Activated CD4-positive, alpha-beta T cell treated with anti-CD3 and anti-CD28 coated beads for 36 hours (primary cell): Measurements from ENCODE around the gene GPR42. TPM values are rescaled to one million over a fixed set of nuclear protein-coding genes. Genes with fewer than 3 reads are reported as not detected.
"Not testable (repeated sequence)": the region's sequence is repeated elsewhere in the genome, so short reads cannot be mapped to it uniquely, and the experiment has no call there.

ENCODE experiments used
- ATAC-seq: fragments of 200-7000 bp; cut with Tn5 transposase; one replicate; pipeline ENCODE4 v1.10.0; 2021; ENCODE audit warnings: mild to moderate bottlenecking, moderate library complexity
- CTCF ChIA-PET: fragments of 350-600 bp; sonication (Branson Sonifier 250); formaldehyde crosslinking; loops from one replicate; lab custom pipeline; 2021; ENCODE audit warnings: antibody characterized with exemption; lab: Charles Lee
- POLR2A ChIA-PET: fragments of 350-600 bp; sonication (Branson Sonifier 250); formaldehyde crosslinking; loops from one replicate; lab custom pipeline; 2021; ENCODE audit warnings: antibody characterized with exemption, inconsistent platforms; lab: Charles Lee
- DNase-seq: peaks from one replicate; pipeline ENCODE4 v3.0.0-alpha.2; 2020
- H3K27ac Mint-ChIP-seq: one replicate; pipeline ENCODE4 v1.8.0; 2021; ENCODE audit warnings: mixed read lengths
- H3K27me3 Mint-ChIP-seq: one replicate; pipeline ENCODE4 v1.8.0; 2021; ENCODE audit warnings: mixed read lengths
- H3K36me3 Mint-ChIP-seq: one replicate; pipeline ENCODE4 v1.8.0; 2021; ENCODE audit warnings: low read depth, mixed read lengths
- H3K4me1 Mint-ChIP-seq: one replicate; pipeline ENCODE4 v1.8.0; 2021; ENCODE audit warnings: mixed read lengths
- H3K4me3 Mint-ChIP-seq: one replicate; pipeline ENCODE4 v1.8.0; 2021; ENCODE audit warnings: mild to moderate bottlenecking, moderate library complexity, mixed read lengths
- H3K9me3 Mint-ChIP-seq: one replicate; pipeline ENCODE4 v1.8.0; 2021; ENCODE audit warnings: low read depth, mixed read lengths
- intact Hi-C, 2 experiments: fragments of 100-400 bp; cut with DNase I in 1 of 2; cut with micrococcal nuclease in 1 of 2; formaldehyde crosslinking; loops; one replicate each; pipeline versions ENCODE4 v1.14.2 to v1.15.1; 2022 to 2024; cut with DNase I, micrococcal nuclease
- total RNA-seq, 2 experiments: library from RNA; stranded (reverse); gene quantifications; one replicate each; pipeline ENCODE4 v1.2.3, GENCODE V29; 2021

The GPR42 gene
- total RNA-seq, 2 experiments from 2014 or later: 0.54 to 1.1 TPM

GRCh38 chr19:35355791-35356460 lies 14.9 kb upstream of the GPR42 start:
- peaks cover 3% of the 10 kb centered on the region for H3K27me3 Mint-ChIP-seq
- H3K4me1 Mint-ChIP-seq: peaks cover 18% of the 10 kb centered on the region
- DNase-seq: no peak
- intact Hi-C loops: no loop called here
- H3K36me3 Mint-ChIP-seq: no peaks in the 10 kb centered on the region
- no peak overlapping the region for H3K27ac Mint-ChIP-seq
- no peak overlapping the region for H3K4me3 Mint-ChIP-seq
- POLR2A ChIA-PET: interaction anchor here (0.6 kb wide), 1 partner anchor 35 kb away, joined by 6 read pairs; no protein-coding TSS in a partner anchor
- CTCF ChIA-PET: interaction anchor here (0.6 to 4.5 kb wide), 6 partner anchors 43 to 140 kb away, joined by 3 to 54 read pairs (median 4); no protein-coding TSS in a partner anchor
- H3K9me3 Mint-ChIP-seq: no peaks in the 10 kb centered on the region
- ATAC-seq: no peak

GRCh38 chr19:35357867-35358573 lies 12.8 kb upstream of the GPR42 start, which contains the start of gene FFAR3:
Gene FFAR3, plus strand, starts transcription at chr19:35358460. Its CDS starts 431 bp downstream, at chr19:35358891.
- H3K27ac Mint-ChIP-seq: peak within 1 kb of the TSS; percentile 82
- intact Hi-C loops: no loop called here
- peaks cover 13% of the 10 kb centered on the region for H3K4me1 Mint-ChIP-seq
- H3K27me3 Mint-ChIP-seq: peaks cover 10% of the 10 kb centered on the region
- peak within 1 kb of the TSS; percentile 50 for H3K4me3 Mint-ChIP-seq
- ChIA-PET POLR2A (no interaction called here), CTCF (interaction anchor here (0.6 to 1.5 kb wide), 8 partner anchors 10 to 229 kb away, joined by 3 to 6 read pairs (median 3); partner anchors contain the start of gene FFAR1)
- DNase-seq (peak; percentile 29), ATAC-seq (peak; percentile 53)
- no peaks in the 10 kb centered on the region for H3K9me3 Mint-ChIP-seq
- H3K36me3 Mint-ChIP-seq: no peaks in the 10 kb centered on the region

- ATAC-seq: not testable (repeated sequence)
Observed at GRCh38 chr19:35358834-35359233, 12.0 kb upstream of the GPR42 start.

DNA sequence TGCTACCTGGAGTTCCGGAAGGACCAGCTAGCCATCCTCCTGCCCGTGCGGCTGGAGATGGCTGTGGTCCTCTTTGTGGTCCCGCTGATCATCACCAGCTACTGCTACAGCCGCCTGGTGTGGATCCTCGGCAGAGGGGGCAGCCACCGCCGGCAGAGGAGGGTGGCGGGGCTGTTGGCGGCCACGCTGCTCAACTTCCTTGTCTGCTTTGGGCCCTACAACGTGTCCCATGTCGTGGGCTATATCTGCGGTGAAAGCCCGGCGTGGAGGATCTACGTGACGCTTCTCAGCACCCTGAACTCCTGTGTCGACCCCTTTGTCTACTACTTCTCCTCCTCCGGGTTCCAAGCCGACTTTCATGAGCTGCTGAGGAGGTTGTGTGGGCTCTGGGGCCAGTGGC lies 11.5 kb upstream of the GPR42 start:
- H3K4me3 Mint-ChIP-seq, POLR2A ChIA-PET, H3K9me3 Mint-ChIP-seq, H3K27ac Mint-ChIP-seq, H3K36me3 Mint-ChIP-seq, CTCF ChIA-PET, intact Hi-C loops, DNase-seq, ATAC-seq: not testable (repeated sequence)
- peaks cover 13% of the 10 kb centered on the region for H3K4me1 Mint-ChIP-seq
- peaks cover 10% of the 10 kb centered on the region for H3K27me3 Mint-ChIP-seq

More at GRCh38 chr19:35358834-35359233, 12.0 kb upstream of the GPR42 start:
- intact Hi-C loops, H3K36me3 Mint-ChIP-seq, H3K9me3 Mint-ChIP-seq, H3K27ac Mint-ChIP-seq, H3K4me3 Mint-ChIP-seq, DNase-seq, POLR2A ChIA-PET: not testable (repeated sequence)
- Mint-ChIP-seq H3K4me1 (peaks cover 13% of the 10 kb centered on the region), H3K27me3 (peaks cover 10% of the 10 kb centered on the region)
- CTCF ChIA-PET: interaction anchor here (1.3 to 1.5 kb wide), 2 partner anchors 11 to 99 kb away, joined by 3 to 6 read pairs; partner anchors contain the start of gene FFAR1

GRCh38 chr19:35360081-35360480 lies 10.8 kb upstream of the GPR42 start:
- CTCF ChIA-PET, H3K27ac Mint-ChIP-seq, DNase-seq, H3K36me3 Mint-ChIP-seq, ATAC-seq, H3K4me3 Mint-ChIP-seq, intact Hi-C loops, H3K9me3 Mint-ChIP-seq, POLR2A ChIA-PET: not testable (repeated sequence)
- peaks cover 13% of the 10 kb centered on the region for H3K4me1 Mint-ChIP-seq
- H3K27me3 Mint-ChIP-seq: peaks cover 12% of the 10 kb centered on the region

- no peaks in the 10 kb centered on the region for H3K9me3 Mint-ChIP-seq
- POLR2A ChIA-PET: no interaction called here
- peaks cover 12% of the 10 kb centered on the region for H3K27me3 Mint-ChIP-seq
Observed at GRCh38 chr19:35360880-35361420, 9.9 kb upstream of the GPR42 start.

DNA sequence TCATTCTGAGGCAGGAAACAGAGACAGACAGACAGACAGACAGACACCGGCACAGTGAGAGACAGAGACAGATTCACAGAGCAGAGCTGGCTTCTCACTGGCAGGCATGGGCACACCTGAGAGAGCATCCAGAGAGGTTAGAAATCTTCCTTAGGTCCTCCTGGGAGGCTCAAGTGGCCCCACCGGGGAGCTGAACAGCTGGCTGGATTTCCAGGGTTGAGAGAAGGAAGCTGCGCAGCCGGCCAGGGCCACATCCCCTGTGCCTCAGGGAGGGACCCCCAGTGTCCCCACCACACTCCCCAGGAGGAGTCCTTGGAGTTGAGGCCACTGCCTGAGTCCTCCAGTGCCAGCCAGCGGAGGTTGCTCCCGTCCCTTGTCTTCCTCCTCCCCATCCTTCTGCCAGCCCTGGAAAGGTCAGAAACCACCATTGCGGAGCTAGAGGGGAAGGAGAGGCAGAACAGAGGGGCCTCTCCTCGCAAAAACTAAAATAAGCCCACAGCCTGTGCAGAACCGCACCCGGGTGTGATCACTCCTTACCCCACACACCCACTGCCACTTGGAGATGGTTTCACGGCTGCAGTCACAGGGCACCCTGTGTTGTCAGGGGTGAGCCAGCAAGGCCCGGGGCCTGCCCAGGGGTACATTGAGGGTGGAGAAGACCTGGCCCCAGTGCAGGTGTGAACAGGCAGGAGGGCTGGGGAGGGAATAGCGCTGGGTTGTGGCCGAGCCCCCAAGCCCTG lies 8.4 kb upstream of the GPR42 start:
- no peaks in the 10 kb centered on the region for H3K36me3 Mint-ChIP-seq
- peak overlapping the region; percentile 1 for H3K27ac Mint-ChIP-seq
- H3K4me1 Mint-ChIP-seq: peaks cover 10% of the 10 kb centered on the region
- ChIA-PET POLR2A (no interaction called here), CTCF (interaction anchor here (0.6 to 1.0 kb wide), 3 partner anchors 50 to 134 kb away, joined by 3 to 4 read pairs (median 4); no protein-coding TSS in a partner anchor)
- intact Hi-C loops: no loop called here
- ATAC-seq: no peak
- H3K9me3 Mint-ChIP-seq: no peaks in the 10 kb centered on the region
- H3K27me3 Mint-ChIP-seq: peaks cover 12% of the 10 kb centered on the region
- no peak overlapping the region for H3K4me3 Mint-ChIP-seq
- no peak for DNase-seq

More at GRCh38 chr19:35360880-35361420, 9.9 kb upstream of the GPR42 start:
- H3K4me3 Mint-ChIP-seq: no peak overlapping the region
- DNase-seq (no peak), ATAC-seq (no peak)
- intact Hi-C loops: no loop called here
- CTCF ChIA-PET: interaction anchor here (1.3 kb wide), 1 partner anchor 8 kb away, joined by 3 read pairs; no protein-coding TSS in a partner anchor
- H3K4me1 Mint-ChIP-seq: peaks cover 13% of the 10 kb centered on the region
- no peaks in the 10 kb centered on the region for H3K36me3 Mint-ChIP-seq
- no peak overlapping the region for H3K27ac Mint-ChIP-seq

DNA sequence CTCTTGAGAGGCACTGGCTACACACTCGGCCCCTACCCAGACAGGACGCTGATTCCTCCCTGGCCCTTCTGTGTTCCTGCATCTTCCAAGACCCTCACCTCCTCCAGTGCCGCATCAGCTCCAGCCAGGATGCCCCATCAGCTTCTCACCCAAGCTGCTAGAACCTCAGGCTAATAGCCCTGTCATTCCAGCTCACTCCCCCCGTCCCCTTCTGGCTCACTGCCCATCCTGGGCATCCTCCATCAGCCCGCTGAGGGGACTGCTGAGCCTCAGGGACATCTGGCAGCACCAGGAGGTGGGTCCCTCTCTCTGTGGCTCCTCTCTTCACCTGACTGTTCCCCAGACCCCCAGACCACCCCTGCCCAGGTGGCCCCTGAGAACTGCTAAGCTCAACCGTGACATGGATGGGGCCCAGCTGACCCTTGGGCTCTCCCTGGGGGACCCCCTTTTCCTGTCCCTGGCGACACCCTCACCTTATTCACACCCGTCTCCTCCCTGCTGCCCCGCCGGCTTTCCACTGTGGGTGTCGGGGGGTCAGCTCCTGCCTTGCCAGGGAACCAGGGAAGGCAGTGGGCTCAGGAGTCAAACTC lies 7.8 kb upstream of the GPR42 start:
- intact Hi-C loops: no loop called here
- Mint-ChIP-seq H3K4me3 (no peak overlapping the region), H3K4me1 (peaks cover 6% of the 10 kb centered on the region), H3K27me3 (peaks cover 15% of the 10 kb centered on the region), H3K27ac (no peak overlapping the region), H3K9me3 (no peaks in the 10 kb centered on the region), H3K36me3 (no peaks in the 10 kb centered on the region)
- ChIA-PET CTCF (interaction anchor here (0.6 to 1.6 kb wide), 3 partner anchors 10 to 132 kb away, joined by 3 to 7 read pairs (median 3); no protein-coding TSS in a partner anchor), POLR2A (no interaction called here)
- DNase-seq: no peak
- no peak for ATAC-seq

DNA sequence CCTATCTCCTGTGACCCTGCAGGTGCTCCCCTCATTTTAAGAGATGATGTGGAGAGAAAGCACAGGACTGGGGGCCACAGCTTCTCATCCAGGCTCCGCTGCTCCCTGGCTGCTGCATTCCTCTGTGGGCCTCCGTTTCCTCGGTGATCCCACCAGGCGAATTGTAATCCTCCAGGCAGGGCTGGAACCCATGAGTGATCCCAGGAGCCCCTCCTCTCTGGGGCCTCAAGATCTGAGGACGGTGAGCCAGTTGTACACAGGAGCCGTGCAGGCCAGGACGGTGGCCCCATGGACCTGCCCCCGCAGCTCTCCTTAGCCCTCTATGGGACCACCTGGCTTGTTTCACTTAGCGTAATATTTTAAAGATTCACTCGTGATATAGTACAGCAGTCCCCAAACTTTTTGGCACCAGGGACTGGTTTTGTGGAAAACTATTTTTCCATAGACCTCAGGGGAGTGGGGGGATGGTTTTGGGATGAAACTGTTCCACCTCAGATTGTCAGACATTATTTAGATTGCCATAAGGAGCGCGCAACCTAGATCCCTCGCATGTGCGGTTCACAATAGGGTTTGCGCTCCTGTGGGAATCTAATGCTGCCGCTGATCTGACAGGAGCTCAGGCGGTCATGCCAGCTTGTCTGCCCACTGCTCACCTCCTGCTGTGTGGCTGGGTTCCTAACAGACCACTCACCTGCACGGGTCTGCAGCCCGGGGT lies 7.0 kb upstream of the GPR42 start:
- Mint-ChIP-seq H3K36me3 (no peaks in the 10 kb centered on the region), H3K4me3 (no peak overlapping the region), H3K27me3 (peaks cover 18% of the 10 kb centered on the region), H3K27ac (no peak overlapping the region), H3K9me3 (no peaks in the 10 kb centered on the region), H3K4me1 (peaks cover 5% of the 10 kb centered on the region)
- ChIA-PET POLR2A (interaction anchor here (0.6 kb wide), 1 partner anchor 338 kb away, joined by 4 read pairs; no protein-coding TSS in a partner anchor), CTCF (interaction anchor here (0.7 to 1.6 kb wide), 3 partner anchors 11 to 131 kb away, joined by 3 to 7 read pairs (median 4); no protein-coding TSS in a partner anchor)
- DNase-seq: no peak
- ATAC-seq: no peak
- intact Hi-C loops: no loop called here

GRCh38 chr19:35365303-35365702 lies 5.6 kb upstream of the GPR42 start:
- no peak for ATAC-seq
- Mint-ChIP-seq H3K4me1 (peaks cover 5% of the 10 kb centered on the region), H3K9me3 (no peaks in the 10 kb centered on the region), H3K36me3 (no peaks in the 10 kb centered on the region), H3K4me3 (no peak overlapping the region), H3K27me3 (peaks cover 18% of the 10 kb centered on the region), H3K27ac (no peak overlapping the region)
- intact Hi-C loops: no loop called here
- no peak for DNase-seq
- ChIA-PET POLR2A (no interaction called here), CTCF (interaction anchor here (0.6 kb wide), 1 partner anchor 130 kb away, joined by 3 read pairs; no protein-coding TSS in a partner anchor)
